HEK293T (cell line): ENCODE data around the gene SPINK4.
A peak's percentile ranks its signal among the peaks of the same experiment; 100 is the strongest.

ENCODE experiments used
- CTCF ChIA-PET: fragments of 350-600 bp; formaldehyde crosslinking; extraction: SDS; loops from one replicate; lab custom pipeline; 2021; ENCODE audit warnings: antibody characterized with exemption, inconsistent platforms; lab: Yijun Ruan, JAX
- POLR2A ChIA-PET: fragments of 350-600 bp; formaldehyde crosslinking; extraction: SDS; loops from one replicate; lab custom pipeline; 2020; ENCODE audit warnings: antibody characterized with exemption, inconsistent platforms; lab: Yijun Ruan, JAX
- DNase-seq: peaks from one replicate; pipeline ENCODE4 v3.0.0; 2012; ENCODE audit warnings: mixed read lengths; ENCODE audit errors: extremely low spot score
- ARNT ChIP-seq: fragments of 450-650 bp; IDR thresholded peaks from 2 replicates; pipeline ENCODE4 v1.6.1; 2017; ENCODE audit warnings: mild to moderate bottlenecking
- BHLHE40 ChIP-seq: fragments of 450-650 bp; IDR thresholded peaks from 2 replicates; pipeline ENCODE4 v1.6.1; 2016; ENCODE audit warnings: mild to moderate bottlenecking, moderate library complexity, borderline replicate concordance
- CTBP1 ChIP-seq: fragments of 450-650 bp; IDR thresholded peaks from 2 replicates; pipeline ENCODE4 v1.6.1; 2016; ENCODE audit warnings: borderline replicate concordance
- ELF4 ChIP-seq: fragments of 450-650 bp; IDR thresholded peaks from 2 replicates; pipeline ENCODE4 v1.6.1; 2017; ENCODE audit warnings: antibody characterized with exemption
- FOXA1 ChIP-seq: fragments of 450-650 bp; IDR thresholded peaks from 2 replicates; pipeline ENCODE4 v1.6.1; 2016; ENCODE audit warnings: mild to moderate bottlenecking
- FOXK2 ChIP-seq: fragments of 450-650 bp; IDR thresholded peaks from 2 replicates; pipeline ENCODE4 v1.6.1; 2016; ENCODE audit warnings: mild to moderate bottlenecking
- FOXM1 ChIP-seq: fragments of 450-650 bp; IDR thresholded peaks from 2 replicates; pipeline ENCODE4 v1.6.1; 2017; ENCODE audit warnings: mild to moderate bottlenecking, borderline replicate concordance
- HDGF ChIP-seq: fragments of 450-650 bp; IDR thresholded peaks from 2 replicates; pipeline ENCODE4 v1.6.1; 2017; ENCODE audit warnings: antibody characterized with exemption, borderline replicate concordance
- L3MBTL2 ChIP-seq: fragments of 450-650 bp; conservative IDR thresholded peaks from 2 replicates; pipeline ENCODE4 v1.6.1; 2016; ENCODE audit warnings: mild to moderate bottlenecking
- LEF1 ChIP-seq: fragments of 450-650 bp; IDR thresholded peaks from 2 replicates; pipeline ENCODE4 v1.6.1; 2017; ENCODE audit warnings: mild to moderate bottlenecking, borderline replicate concordance
- NFRKB ChIP-seq: fragments of 450-650 bp; IDR thresholded peaks from 2 replicates; pipeline ENCODE4 v1.6.1; 2016; ENCODE audit warnings: mild to moderate bottlenecking, moderate library complexity
- SP1 ChIP-seq: fragments of 450-650 bp; IDR thresholded peaks from 2 replicates; pipeline ENCODE4 v1.6.1; 2017
- SUZ12 ChIP-seq: fragments of 450-650 bp; IDR thresholded peaks from 2 replicates; pipeline ENCODE4 v1.6.1; 2016; ENCODE audit warnings: mild to moderate bottlenecking
- TARDBP ChIP-seq: fragments of 450-650 bp; IDR thresholded peaks from 2 replicates; pipeline ENCODE4 v1.6.1; 2016
- ZNF384 ChIP-seq: fragments of 450-650 bp; IDR thresholded peaks from 2 replicates; pipeline ENCODE4 v1.6.1; 2016
- TF ChIP-seq, protein P1 (sequence below): fragments of 450-650 bp; IDR thresholded peaks from 2 replicates; pipeline ENCODE4 v1.6.1; 2016

The SPINK4 gene

DNA sequence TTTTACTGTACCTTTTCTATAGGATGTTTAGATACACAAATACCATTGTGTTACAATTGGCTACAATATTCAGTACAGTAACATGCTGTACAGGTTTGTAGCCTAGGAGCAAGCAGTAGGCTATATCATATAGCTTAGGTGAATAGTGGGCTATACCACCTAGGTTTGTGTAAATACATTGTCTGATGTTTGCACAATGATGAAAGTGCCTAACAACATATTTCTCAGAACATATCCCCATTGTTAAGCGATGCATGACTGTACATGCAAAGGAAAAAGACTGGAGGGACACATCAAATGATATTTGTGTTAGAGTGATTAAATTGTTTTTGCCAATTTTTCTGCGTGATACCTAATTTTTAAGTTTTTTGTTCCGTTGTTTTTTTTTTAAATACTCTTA is 30.2 kb downstream of the SPINK4 start:
- ChIA-PET CTCF (no interaction called here), POLR2A (no interaction called here)
- TF ChIP-seq FOXA1 (no peak), ELF4 (no peak), ZNF384 (no peak), FOXK2 (no peak), BHLHE40 (no peak), L3MBTL2 (no peak), HDGF (no peak), LEF1 (no peak), NFRKB (no peak)
- DNase-seq, result no peak

DNA sequence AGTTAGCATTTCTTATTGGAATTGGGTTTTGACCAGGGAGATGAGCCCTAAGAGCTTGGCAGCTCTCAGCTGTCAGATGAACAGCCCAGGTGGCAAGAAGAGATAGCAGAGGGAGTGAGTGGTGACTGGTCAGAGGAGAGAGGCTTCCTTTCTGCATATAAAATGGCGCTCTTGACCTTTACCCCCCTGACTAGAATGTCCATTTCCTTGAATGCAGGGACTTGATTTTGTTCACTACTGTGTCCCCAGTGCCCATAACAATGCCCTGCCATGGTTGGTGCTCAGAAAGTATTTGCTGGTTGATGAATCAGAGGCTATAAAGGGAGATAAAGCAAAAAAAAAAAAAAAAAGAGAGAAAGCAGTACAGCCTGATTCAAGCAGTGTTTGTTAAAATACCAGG is 32.1 kb downstream of the SPINK4 start:
- no peak for DNase-seq
- TF ChIP-seq L3MBTL2 (no peak), TARDBP (no peak), FOXK2 (no peak), SUZ12 (no peak), ARNT (no peak), CTBP1 (no peak), BHLHE40 (no peak), FOXM1 (no peak), FOXA1 (no peak), ZNF384 (no peak), NFRKB (no peak), HDGF (no peak)
- TF ChIP-seq, protein P1, sequence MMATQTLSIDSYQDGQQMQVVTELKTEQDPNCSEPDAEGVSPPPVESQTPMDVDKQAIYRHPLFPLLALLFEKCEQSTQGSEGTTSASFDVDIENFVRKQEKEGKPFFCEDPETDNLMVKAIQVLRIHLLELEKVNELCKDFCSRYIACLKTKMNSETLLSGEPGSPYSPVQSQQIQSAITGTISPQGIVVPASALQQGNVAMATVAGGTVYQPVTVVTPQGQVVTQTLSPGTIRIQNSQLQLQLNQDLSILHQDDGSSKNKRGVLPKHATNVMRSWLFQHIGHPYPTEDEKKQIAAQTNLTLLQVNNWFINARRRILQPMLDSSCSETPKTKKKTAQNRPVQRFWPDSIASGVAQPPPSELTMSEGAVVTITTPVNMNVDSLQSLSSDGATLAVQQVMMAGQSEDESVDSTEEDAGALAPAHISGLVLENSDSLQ, result no peak
- ChIA-PET CTCF (no interaction called here), POLR2A (no interaction called here)

DNA sequence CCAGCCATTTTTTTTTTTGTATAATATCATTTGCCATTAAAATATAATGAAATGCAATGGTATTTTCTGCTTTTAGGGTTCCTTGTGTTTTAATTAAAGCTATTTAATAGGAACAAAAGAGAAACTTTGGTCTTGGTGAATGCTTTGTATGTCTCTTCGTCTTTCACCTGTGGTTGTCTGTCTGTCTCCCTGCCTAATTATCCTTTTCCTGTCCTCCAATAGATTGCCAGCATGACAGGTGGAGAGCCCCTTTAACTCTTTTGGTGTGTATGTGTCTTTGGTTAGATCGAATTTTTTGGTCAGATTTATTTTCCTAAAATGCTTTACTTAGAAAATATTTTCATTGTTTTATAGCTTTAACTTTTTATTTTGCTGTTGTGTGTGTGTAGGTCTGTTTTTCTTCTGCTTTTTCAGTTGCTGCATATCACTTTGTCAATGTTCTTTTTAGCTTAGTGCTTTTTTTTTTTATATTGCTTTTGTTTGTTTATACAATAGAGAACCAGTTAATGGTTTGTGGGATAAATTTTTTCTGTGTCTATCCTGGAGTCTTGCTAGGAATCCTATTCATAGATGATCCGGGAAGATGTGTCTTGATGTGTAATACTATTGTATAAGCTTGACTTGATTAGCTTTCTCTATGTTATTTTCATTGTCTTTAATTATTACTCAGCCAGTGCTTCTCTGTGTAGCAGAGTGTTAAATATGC is 33.5 kb downstream of the SPINK4 start:
- no peak for TF ChIP-seq BHLHE40
- TF ChIP-seq HDGF, result no peak
- DNase-seq, result no peak
- CTCF ChIA-PET, result no interaction called here
- POLR2A ChIA-PET, result interaction anchor here (1.8 kb wide), 1 partner anchor 17 kb away, joined by 8 read pairs; the partner anchor contains the start of gene NFX1

DNA sequence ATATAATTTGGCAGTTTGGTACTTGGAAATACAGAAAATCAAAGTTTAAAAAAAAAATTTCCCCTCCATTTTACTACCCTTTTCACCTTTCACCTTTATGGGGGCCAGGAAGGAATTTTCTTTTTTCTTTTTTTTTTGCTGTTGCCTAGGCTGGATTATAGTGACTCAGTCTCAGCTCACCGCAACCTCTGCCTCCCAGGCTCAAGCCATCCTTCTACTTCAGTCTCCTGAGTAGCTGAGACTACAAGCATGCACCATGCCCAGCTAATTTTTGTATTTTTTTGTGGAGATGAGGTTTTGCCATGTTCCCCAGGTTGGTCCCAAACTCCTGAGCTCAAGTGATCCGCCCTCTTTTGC is 34.0 kb downstream of the SPINK4 start:
- DNase-seq, result no peak
- ChIA-PET CTCF (no interaction called here), POLR2A (interaction anchor here (1.8 kb wide), 1 partner anchor 16 kb away, joined by 8 read pairs; the partner anchor contains the start of gene NFX1)
- TF ChIP-seq BHLHE40, result no peak

DNA sequence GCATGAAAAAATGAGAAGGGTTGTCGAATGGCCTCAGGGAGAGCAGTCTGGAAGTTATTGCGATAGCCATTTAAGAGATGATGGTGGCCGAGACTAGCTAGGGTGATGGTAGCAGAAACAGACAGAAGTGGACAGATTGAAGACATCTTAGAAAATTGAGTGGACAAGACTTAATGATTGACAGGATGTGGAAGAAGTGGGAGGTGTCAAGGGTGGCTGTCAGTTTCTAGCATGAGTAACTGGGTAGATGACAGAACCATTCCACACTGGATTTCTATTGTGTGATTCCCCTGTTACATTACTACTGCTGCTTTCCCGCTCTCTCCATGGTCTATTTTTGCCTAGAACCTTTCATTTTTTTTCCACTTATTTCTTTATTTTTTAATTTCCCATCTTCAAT is 37.5 kb downstream of the SPINK4 start:
- ChIA-PET CTCF (no interaction called here), POLR2A (no interaction called here)
- DNase-seq, result no peak
- TF ChIP-seq LEF1, result no peak
- TF ChIP-seq, protein P1, result peak; percentile 68
- no peak for TF ChIP-seq TARDBP

DNA sequence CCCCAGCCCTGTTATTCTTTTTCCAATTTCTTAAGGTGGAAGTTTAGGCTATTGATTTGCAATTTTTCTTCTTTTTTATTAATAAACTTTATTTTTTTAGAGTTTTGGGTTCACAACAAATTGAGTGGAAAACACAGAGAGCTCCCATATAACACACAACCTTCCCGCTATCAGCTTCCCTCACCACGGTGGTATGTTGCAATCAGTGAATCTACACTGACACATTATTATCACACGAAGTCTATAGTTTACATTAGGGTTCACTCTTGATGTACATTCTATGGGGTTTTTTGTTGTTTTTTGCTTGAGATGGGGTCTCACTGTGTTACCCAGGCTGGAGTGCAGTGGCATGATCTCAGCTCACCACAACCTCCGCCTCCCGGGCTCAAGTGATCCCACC is 45.5 kb downstream of the SPINK4 start:
- no peak for DNase-seq
- CTCF ChIA-PET, result interaction anchor here (0.6 kb wide), 1 partner anchor 186 kb away, joined by 3 read pairs; no protein-coding TSS in a partner anchor
- POLR2A ChIA-PET, result no interaction called here
- TF ChIP-seq FOXK2 (no peak), SP1 (no peak), L3MBTL2 (no peak), ARNT (no peak), BHLHE40 (no peak), FOXM1 (no peak)
- TF ChIP-seq, protein P1, result no peak

DNA sequence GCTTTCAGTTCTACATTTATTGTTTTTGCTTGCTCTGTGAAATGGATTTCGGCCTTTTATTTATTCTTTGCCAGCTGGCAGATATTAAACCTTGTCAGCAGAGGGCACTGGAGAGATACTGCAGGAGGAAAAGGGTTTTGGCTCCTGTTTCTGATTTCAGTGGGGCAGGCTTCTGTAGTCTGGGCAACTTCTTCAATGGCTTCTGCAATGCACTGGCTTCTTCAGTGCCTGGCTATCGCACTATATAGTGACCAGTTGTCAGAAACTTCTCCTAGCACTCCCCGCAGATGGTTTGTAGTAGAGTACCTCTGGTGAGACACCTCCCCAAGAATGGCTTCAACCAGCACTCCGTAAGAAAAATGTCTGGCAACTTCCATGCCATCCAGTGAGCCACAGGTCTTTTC is 47.1 kb downstream of the SPINK4 start:
- CTCF ChIA-PET, result no interaction called here
- peak; percentile 58 for DNase-seq
- TF ChIP-seq L3MBTL2 (no peak), ELF4 (no peak), ZNF384 (no peak), HDGF (no peak), FOXK2 (no peak), BHLHE40 (no peak), SUZ12 (no peak), NFRKB (no peak), LEF1 (no peak), FOXA1 (no peak), TARDBP (no peak)
- TF ChIP-seq, protein P1, result no peak
- POLR2A ChIA-PET, result no interaction called here
